ENCODE measurements around the gene ARSD.
"Not testable (repeated sequence)": the region's sequence is repeated elsewhere in the genome, so short reads cannot be mapped to it uniquely, and the experiment has no call there.

ARSD gene

GRCh38 chrX:2928583-2929434, at the start of gene ARSD:
Gene ARSD (minus strand): TSS chrX:2929339. CDS start chrX:2929275, 64 bp downstream.
- peaks cover 36% of the 10 kb centered on the region for H3K9me3 Mint-ChIP-seq
- peaks cover 2% of the 10 kb centered on the region for H3K27me3 Mint-ChIP-seq (ENCODE audit: low read depth, poor library complexity)
- DNase-seq = peak; percentile 92
- peaks cover 21% of the 10 kb centered on the region for H3K4me1 Mint-ChIP-seq
- H3K4me3 Mint-ChIP-seq = peak within 1 kb of the TSS; percentile 86
- no peak for TF ChIP-seq CTCF (IDR thresholded peaks at IDR 0.05)
- peaks cover 55% of the 10 kb centered on the region for H3K36me3 Mint-ChIP-seq (ENCODE audit: low read depth)
- peak within 1 kb of the TSS; percentile 97 for H3K27ac Mint-ChIP-seq

- not testable (repeated sequence) for H3K36me3 Mint-ChIP-seq (ENCODE audit: low read depth); DNase-seq; H3K4me1 Mint-ChIP-seq; H3K4me3 Mint-ChIP-seq; H3K27me3 Mint-ChIP-seq (ENCODE audit: low read depth, poor library complexity); H3K27ac Mint-ChIP-seq
- peaks cover 35% of the 10 kb centered on the region for H3K9me3 Mint-ChIP-seq
These were observed 49.5 kb upstream of the ARSD start for GRCh38 chrX:2978639-2979038.

- Mint-ChIP-seq H3K4me3 (no peak overlapping the region), H3K36me3 (ENCODE audit: low read depth) (peaks cover 11% of the 10 kb centered on the region), H3K9me3 (peaks cover 49% of the 10 kb centered on the region), H3K4me1 (peaks cover 14% of the 10 kb centered on the region), H3K27me3 (ENCODE audit: low read depth, poor library complexity) (peaks cover 2% of the 10 kb centered on the region), H3K27ac (no peak overlapping the region)
- DNase-seq = no peak
- TF ChIP-seq CTCF (IDR thresholded peaks at IDR 0.05) = no peak
These were observed 45.8 kb upstream of the ARSD start for GRCh38 chrX:2974961-2975360.

GRCh38 chrX:2972391-2972790, 43.3 kb upstream of the ARSD start:
- TF ChIP-seq CTCF (IDR thresholded peaks at IDR 0.05) = no peak
- no peak overlapping the region for H3K4me3 Mint-ChIP-seq
- H3K27me3 Mint-ChIP-seq (ENCODE audit: low read depth, poor library complexity) = peaks cover 9% of the 10 kb centered on the region
- H3K27ac Mint-ChIP-seq = no peak overlapping the region
- H3K36me3 Mint-ChIP-seq (ENCODE audit: low read depth) = peaks cover 11% of the 10 kb centered on the region
- peaks cover 37% of the 10 kb centered on the region for H3K9me3 Mint-ChIP-seq
- H3K4me1 Mint-ChIP-seq = peaks cover 26% of the 10 kb centered on the region
- DNase-seq = no peak

- H3K4me1 Mint-ChIP-seq = peaks cover 32% of the 10 kb centered on the region
- H3K4me3 Mint-ChIP-seq = no peak overlapping the region
- TF ChIP-seq CTCF (IDR thresholded peaks at IDR 0.05) = no peak
- peaks cover 9% of the 10 kb centered on the region for H3K27me3 Mint-ChIP-seq (ENCODE audit: low read depth, poor library complexity)
- H3K36me3 Mint-ChIP-seq (ENCODE audit: low read depth) = peaks cover 11% of the 10 kb centered on the region
- DNase-seq = no peak
- H3K27ac Mint-ChIP-seq = no peak overlapping the region
- peaks cover 37% of the 10 kb centered on the region for H3K9me3 Mint-ChIP-seq
These were observed 39.9 kb upstream of the ARSD start for GRCh38 chrX:2969021-2969420.

GRCh38 chrX:2967998-2968909, 39.1 kb upstream of the ARSD start:
- H3K9me3 Mint-ChIP-seq = peaks cover 31% of the 10 kb centered on the region
- H3K36me3 Mint-ChIP-seq (ENCODE audit: low read depth) = peaks cover 11% of the 10 kb centered on the region
- no peak overlapping the region for H3K27ac Mint-ChIP-seq
- H3K4me1 Mint-ChIP-seq = peaks cover 31% of the 10 kb centered on the region
- no peak overlapping the region for H3K4me3 Mint-ChIP-seq
- peaks cover 9% of the 10 kb centered on the region for H3K27me3 Mint-ChIP-seq (ENCODE audit: low read depth, poor library complexity)
- peak; percentile 5 for DNase-seq
- no peak for TF ChIP-seq CTCF (IDR thresholded peaks at IDR 0.05)
